Omental fat pad (tissue), 4 donors: ENCODE data around the gene SIAE. TPM values are rescaled to one million over a fixed set of nuclear protein-coding genes. Genes with fewer than 3 reads are reported as not detected.

Source experiments
- ATAC-seq: fragments of 150-250 bp; one replicate; pipeline ENCODE4 v1.9.1; 2016; ENCODE audit warnings: mild to moderate bottlenecking, moderate library complexity; ENCODE audit not compliant: low FRiP score
- DNase-seq: peaks from one replicate; pipeline ENCODE4 v3.0.0-alpha.2; 2019; ENCODE audit warnings: low spot score
- CTCF ChIP-seq, 3 donors: fragments of 450-650 bp; IDR thresholded peaks; one replicate each; pipeline ENCODE4 v1.5.1; 2016 to 2017; ENCODE audit warnings: antibody characterized with exemption in 3 of 3, mild to moderate bottlenecking in 3 of 3, moderate library complexity in 2 of 3
- small RNA-seq: library from RNA; depleted of rRNA; stranded (forward); fragments of <200 nt; gene quantifications from one replicate; pipeline ENCODE3, GENCODE V24; 2016
- total RNA-seq, 4 donors: library from RNA; depleted of rRNA; stranded (reverse); fragments of >200 nt; gene quantifications; one replicate each; pipeline ENCODE4 v1.1.0, GENCODE V29; 2016

SIAE gene
- total RNA-seq, 4 donors from 2014 or later = 14.7 to 24.9 (median 20.0) TPM

GRCh38 chr11:124584681-124585372, 88.7 kb downstream of the SIAE start:
- no peak for TF ChIP-seq CTCF (IDR thresholded peaks at IDR 0.05)
- no peak for ATAC-seq
- DNase-seq = no peak

GRCh38 chr11:124583781-124584180, 89.8 kb downstream of the SIAE start:
- no peak for DNase-seq
- ATAC-seq = no peak
- no peak for TF ChIP-seq CTCF (IDR thresholded peaks at IDR 0.05)

Small RNAs within 50 kb of the gene (small RNA-seq; reads per million reads assigned to genes)
- not detected for gene RNA5SP352

Other genes starting within 250 kb of the SIAE start
- not detected for gene OR8B4, start 248.9 kb downstream of the SIAE start, total RNA-seq
- gene OR8B8, start 228.0 kb downstream of the SIAE start, total RNA-seq = not detected
- gene OR8B12, start 130.1 kb downstream of the SIAE start, total RNA-seq = not detected
- gene OR8A1, start 103.7 kb downstream of the SIAE start, total RNA-seq = not detected
- gene PANX3, start 62.3 kb downstream of the SIAE start, total RNA-seq = not detected
- 10 to 100 TPM; 28.6 to 40.7 (median 32.3) TPM for gene TBRG1, start 50.9 kb downstream of the SIAE start, total RNA-seq
- 1 to 10 TPM; 2.8 to 4.8 (median 4.3) TPM for gene SPA17, start 165 bp upstream of the SIAE start, total RNA-seq
- 1 to 10 TPM; 1.0 to 3.2 (median 2.0) TPM for gene NRGN, start 66.2 kb upstream of the SIAE start, total RNA-seq
- 10 to 100 TPM in 1 of 4 donors, 1 to 10 TPM in 3; 1.4 to 14.1 (median 3.9) TPM for gene VSIG2, start 78.5 kb upstream of the SIAE start, total RNA-seq
- 100 to 1,000 TPM in 1 of 4 donors, 10 to 100 TPM in 3; 23.0 to 116 (median 62.6) TPM for gene ESAM, start 88.6 kb upstream of the SIAE start, total RNA-seq
- gene MSANTD2, start 126.7 kb upstream of the SIAE start, total RNA-seq = 10 to 100 TPM; 12.9 to 27.1 (median 16.2) TPM
- 10 to 100 TPM; 24.5 to 71.5 (median 27.9) TPM for gene ROBO3, start 191.7 kb upstream of the SIAE start, total RNA-seq
- gene ROBO4, start 224.1 kb upstream of the SIAE start, total RNA-seq = 100 to 1,000 TPM in 1 of 4 donors, 10 to 100 TPM in 3; 31.7 to 152 (median 75.2) TPM
- gene HEPN1, start 245.5 kb upstream of the SIAE start, total RNA-seq = under 1 TPM in 1 of 4 donors, not detected in 3; 0.56 TPM